GM23338 (cell line): Measurements from ENCODE around the gene DNASE1L2. TPM values are rescaled to one million over a fixed set of nuclear protein-coding genes. Genes with fewer than 3 reads are reported as not detected.

ENCODE experiments used
- CREB1 ChIP-seq: fragments of 250-450 bp; sonication (Bioruptor Pico); IDR thresholded peaks from 2 replicates; pipeline ENCODE4 v1.5.0; 2020; ENCODE audit warnings: low read depth, mild to moderate bottlenecking, moderate library complexity
- EZH2 ChIP-seq: fragments of 200-600 bp; sonication (generic); IDR thresholded peaks from one replicate; pipeline ENCODE4 v1.8.0; 2017; ENCODE audit warnings: antibody characterized with exemption, mild to moderate bottlenecking, low read depth; ENCODE audit not compliant: unreplicated experiment
- JUNB ChIP-seq: IDR thresholded peaks from one replicate; pipeline ENCODE4 v1.6.1; 2016; ENCODE audit warnings: antibody characterized with exemption; ENCODE audit not compliant: unreplicated experiment
- POLR2AphosphoS5 ChIP-seq: IDR thresholded peaks from 2 replicates; pipeline ENCODE4 v1.6.1; 2016; ENCODE audit warnings: antibody characterized with exemption, low read depth
- ZNF114 ChIP-seq: fragments of 250-450 bp; sonication (Bioruptor Pico); IDR thresholded peaks from 2 replicates; pipeline ENCODE4 v1.5.0; 2020; ENCODE audit warnings: mild to moderate bottlenecking, moderate library complexity
- ZNF331 ChIP-seq: fragments of 250-450 bp; sonication (Bioruptor Pico); IDR thresholded peaks from 2 replicates; pipeline ENCODE4 v1.5.0; 2020; ENCODE audit warnings: low read depth, mild to moderate bottlenecking, moderate library complexity
- polyA plus RNA-seq: library from polyadenylated mRNA; unstranded; fragments of >200 nt; fragmentation: Nextera tagmentation; extraction: Ambion mirVana; gene quantifications from 2 replicates; pipeline ENCODE4 v1.2.1, GENCODE V29; 2016
- total RNA-seq: library from RNA; depleted of rRNA; stranded (reverse); fragments of >200 nt; shearing (Covaris generic); gene quantifications from 2 replicates; pipeline ENCODE4 v1.2.3, GENCODE V29; 2014
- TF ChIP-seq, protein P1 (sequence below): fragments of 250-450 bp; sonication (Bioruptor Pico); IDR thresholded peaks from 2 replicates; pipeline ENCODE4 v1.5.0; 2020; ENCODE audit warnings: mild to moderate bottlenecking, moderate library complexity
- TF ChIP-seq, protein P2 (sequence below): IDR thresholded peaks from one replicate; pipeline ENCODE4 v1.6.1; 2018; ENCODE audit warnings: antibody characterized with exemption; ENCODE audit not compliant: unreplicated experiment

DNASE1L2 gene
- total and polyA plus RNA-seq, 2 experiments from 2014 or later: 0.23 TPM; not detected in 1

DNA sequence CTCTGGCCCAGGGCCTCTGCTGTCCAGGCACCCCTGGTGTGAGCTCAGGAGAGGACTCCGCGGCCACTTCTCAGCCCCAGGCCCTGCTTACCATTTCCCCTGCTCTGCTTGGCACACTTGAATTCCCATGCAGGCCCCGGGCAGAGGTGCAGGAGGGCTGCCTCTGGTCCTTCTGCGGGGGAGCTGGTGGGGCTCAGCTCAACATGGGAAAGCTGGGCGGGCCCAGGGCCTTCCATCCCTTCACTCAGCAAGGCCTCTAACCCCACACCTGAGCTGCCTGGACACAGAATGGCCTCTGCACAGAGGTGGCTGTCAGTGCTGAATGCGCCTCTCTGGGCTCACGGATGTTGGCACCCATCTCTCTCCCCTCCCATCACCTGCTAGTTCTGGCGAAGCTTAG lies 44.2 kb downstream of the DNASE1L2 start (continued):
- TF ChIP-seq, protein P1, sequence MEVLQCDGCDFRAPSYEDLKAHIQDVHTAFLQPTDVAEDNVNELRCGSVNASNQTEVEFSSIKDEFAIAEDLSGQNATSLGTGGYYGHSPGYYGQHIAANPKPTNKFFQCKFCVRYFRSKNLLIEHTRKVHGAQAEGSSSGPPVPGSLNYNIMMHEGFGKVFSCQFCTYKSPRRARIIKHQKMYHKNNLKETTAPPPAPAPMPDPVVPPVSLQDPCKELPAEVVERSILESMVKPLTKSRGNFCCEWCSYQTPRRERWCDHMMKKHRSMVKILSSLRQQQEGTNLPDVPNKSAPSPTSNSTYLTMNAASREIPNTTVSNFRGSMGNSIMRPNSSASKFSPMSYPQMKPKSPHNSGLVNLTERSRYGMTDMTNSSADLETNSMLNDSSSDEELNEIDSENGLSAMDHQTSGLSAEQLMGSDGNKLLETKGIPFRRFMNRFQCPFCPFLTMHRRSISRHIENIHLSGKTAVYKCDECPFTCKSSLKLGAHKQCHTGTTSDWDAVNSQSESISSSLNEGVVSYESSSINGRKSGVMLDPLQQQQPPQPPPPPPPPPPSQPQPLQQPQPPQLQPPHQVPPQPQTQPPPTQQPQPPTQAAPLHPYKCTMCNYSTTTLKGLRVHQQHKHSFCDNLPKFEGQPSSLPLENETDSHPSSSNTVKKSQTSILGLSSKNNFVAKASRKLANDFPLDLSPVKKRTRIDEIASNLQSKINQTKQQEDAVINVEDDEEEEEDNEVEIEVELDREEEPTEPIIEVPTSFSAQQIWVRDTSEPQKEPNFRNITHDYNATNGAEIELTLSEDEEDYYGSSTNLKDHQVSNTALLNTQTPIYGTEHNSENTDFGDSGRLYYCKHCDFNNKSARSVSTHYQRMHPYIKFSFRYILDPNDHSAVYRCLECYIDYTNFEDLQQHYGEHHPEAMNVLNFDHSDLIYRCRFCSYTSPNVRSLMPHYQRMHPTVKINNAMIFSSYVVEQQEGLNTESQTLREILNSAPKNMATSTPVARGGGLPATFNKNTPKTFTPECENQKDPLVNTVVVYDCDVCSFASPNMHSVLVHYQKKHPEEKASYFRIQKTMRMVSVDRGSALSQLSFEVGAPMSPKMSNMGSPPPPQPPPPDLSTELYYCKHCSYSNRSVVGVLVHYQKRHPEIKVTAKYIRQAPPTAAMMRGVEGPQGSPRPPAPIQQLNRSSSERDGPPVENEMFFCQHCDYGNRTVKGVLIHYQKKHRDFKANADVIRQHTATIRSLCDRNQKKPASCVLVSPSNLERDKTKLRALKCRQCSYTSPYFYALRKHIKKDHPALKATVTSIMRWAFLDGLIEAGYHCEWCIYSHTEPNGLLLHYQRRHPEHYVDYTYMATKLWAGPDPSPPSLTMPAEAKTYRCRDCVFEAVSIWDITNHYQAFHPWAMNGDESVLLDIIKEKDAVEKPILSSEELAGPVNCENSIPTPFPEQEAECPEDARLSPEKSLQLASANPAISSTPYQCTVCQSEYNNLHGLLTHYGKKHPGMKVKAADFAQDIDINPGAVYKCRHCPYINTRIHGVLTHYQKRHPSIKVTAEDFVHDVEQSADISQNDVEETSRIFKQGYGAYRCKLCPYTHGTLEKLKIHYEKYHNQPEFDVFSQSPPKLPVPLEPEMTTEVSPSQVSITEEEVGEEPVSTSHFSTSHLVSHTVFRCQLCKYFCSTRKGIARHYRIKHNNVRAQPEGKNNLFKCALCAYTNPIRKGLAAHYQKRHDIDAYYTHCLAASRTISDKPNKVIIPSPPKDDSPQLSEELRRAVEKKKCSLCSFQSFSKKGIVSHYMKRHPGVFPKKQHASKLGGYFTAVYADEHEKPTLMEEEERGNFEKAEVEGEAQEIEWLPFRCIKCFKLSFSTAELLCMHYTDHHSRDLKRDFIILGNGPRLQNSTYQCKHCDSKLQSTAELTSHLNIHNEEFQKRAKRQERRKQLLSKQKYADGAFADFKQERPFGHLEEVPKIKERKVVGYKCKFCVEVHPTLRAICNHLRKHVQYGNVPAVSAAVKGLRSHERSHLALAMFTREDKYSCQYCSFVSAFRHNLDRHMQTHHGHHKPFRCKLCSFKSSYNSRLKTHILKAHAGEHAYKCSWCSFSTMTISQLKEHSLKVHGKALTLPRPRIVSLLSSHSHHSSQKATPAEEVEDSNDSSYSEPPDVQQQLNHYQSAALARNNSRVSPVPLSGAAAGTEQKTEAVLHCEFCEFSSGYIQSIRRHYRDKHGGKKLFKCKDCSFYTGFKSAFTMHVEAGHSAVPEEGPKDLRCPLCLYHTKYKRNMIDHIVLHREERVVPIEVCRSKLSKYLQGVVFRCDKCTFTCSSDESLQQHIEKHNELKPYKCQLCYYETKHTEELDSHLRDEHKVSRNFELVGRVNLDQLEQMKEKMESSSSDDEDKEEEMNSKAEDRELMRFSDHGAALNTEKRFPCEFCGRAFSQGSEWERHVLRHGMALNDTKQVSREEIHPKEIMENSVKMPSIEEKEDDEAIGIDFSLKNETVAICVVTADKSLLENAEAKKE (CRISPR knock-in tag): no peak
- TF ChIP-seq, protein P2, sequence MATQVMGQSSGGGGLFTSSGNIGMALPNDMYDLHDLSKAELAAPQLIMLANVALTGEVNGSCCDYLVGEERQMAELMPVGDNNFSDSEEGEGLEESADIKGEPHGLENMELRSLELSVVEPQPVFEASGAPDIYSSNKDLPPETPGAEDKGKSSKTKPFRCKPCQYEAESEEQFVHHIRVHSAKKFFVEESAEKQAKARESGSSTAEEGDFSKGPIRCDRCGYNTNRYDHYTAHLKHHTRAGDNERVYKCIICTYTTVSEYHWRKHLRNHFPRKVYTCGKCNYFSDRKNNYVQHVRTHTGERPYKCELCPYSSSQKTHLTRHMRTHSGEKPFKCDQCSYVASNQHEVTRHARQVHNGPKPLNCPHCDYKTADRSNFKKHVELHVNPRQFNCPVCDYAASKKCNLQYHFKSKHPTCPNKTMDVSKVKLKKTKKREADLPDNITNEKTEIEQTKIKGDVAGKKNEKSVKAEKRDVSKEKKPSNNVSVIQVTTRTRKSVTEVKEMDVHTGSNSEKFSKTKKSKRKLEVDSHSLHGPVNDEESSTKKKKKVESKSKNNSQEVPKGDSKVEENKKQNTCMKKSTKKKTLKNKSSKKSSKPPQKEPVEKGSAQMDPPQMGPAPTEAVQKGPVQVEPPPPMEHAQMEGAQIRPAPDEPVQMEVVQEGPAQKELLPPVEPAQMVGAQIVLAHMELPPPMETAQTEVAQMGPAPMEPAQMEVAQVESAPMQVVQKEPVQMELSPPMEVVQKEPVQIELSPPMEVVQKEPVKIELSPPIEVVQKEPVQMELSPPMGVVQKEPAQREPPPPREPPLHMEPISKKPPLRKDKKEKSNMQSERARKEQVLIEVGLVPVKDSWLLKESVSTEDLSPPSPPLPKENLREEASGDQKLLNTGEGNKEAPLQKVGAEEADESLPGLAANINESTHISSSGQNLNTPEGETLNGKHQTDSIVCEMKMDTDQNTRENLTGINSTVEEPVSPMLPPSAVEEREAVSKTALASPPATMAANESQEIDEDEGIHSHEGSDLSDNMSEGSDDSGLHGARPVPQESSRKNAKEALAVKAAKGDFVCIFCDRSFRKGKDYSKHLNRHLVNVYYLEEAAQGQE: no peak
- no peak for TF ChIP-seq CREB1 (CRISPR knock-in tag)
- TF ChIP-seq POLR2AphosphoS5: no peak
- TF ChIP-seq ZNF114 (CRISPR knock-in tag): no peak
- no peak for TF ChIP-seq EZH2
- no peak for TF ChIP-seq JUNB
- no peak for TF ChIP-seq ZNF331 (CRISPR knock-in tag)
